Rectal smooth muscle tissue (tissue), 1 donor: Measurements from ENCODE around the gene PARVB.

Experiments used
- H3K27ac ChIP-seq: one replicate; pipeline ENCODE4 v1.7.0; 2013; ENCODE audit warnings: low read depth, low read length, inconsistent platforms
- H3K27me3 ChIP-seq: one replicate; pipeline ENCODE4 v1.7.0; 2013; ENCODE audit warnings: low read length; ENCODE audit not compliant: control insufficient read depth, insufficient read depth
- H3K36me3 ChIP-seq: one replicate; pipeline ENCODE4 v1.7.0; 2013; ENCODE audit warnings: low read length; ENCODE audit not compliant: control insufficient read depth, insufficient read depth
- H3K4me1 ChIP-seq: one replicate; pipeline ENCODE4 v1.7.0; 2013; ENCODE audit warnings: low read length; ENCODE audit not compliant: control insufficient read depth, insufficient read depth
- H3K4me3 ChIP-seq: one replicate; pipeline ENCODE4 v1.7.0; 2013; ENCODE audit warnings: low read length
- H3K9ac ChIP-seq: one replicate; pipeline ENCODE4 v1.7.0; 2013; ENCODE audit warnings: low read length

The PARVB gene

GRCh38 chr22:44118645-44119315, 94.7 kb downstream of the PARVB start:
- Histone ChIP-seq H3K27me3 (no peaks in the 10 kb centered on the region), H3K36me3 (peaks cover 4% of the 10 kb centered on the region), H3K9ac (no peak overlapping the region), H3K27ac (no peak overlapping the region), H3K4me1 (no peaks in the 10 kb centered on the region), H3K4me3 (no peak overlapping the region)

GRCh38 chr22:44119669-44120313, 95.7 kb downstream of the PARVB start:
- H3K27me3 ChIP-seq, result no peaks in the 10 kb centered on the region
- H3K4me3 ChIP-seq, result no peak overlapping the region
- no peak overlapping the region for H3K27ac ChIP-seq
- H3K4me1 ChIP-seq, result no peaks in the 10 kb centered on the region
- H3K9ac ChIP-seq, result no peak overlapping the region
- peaks cover 4% of the 10 kb centered on the region for H3K36me3 ChIP-seq

GRCh38 chr22:44120314-44120704, 96.2 kb downstream of the PARVB start:
- no peak overlapping the region for H3K27ac ChIP-seq
- no peak overlapping the region for H3K4me3 ChIP-seq
- peaks cover 4% of the 10 kb centered on the region for H3K36me3 ChIP-seq
- H3K4me1 ChIP-seq, result no peaks in the 10 kb centered on the region
- no peak overlapping the region for H3K9ac ChIP-seq
- no peaks in the 10 kb centered on the region for H3K27me3 ChIP-seq

GRCh38 chr22:44125421-44125820, 101.3 kb downstream of the PARVB start:
- H3K4me1 ChIP-seq, result no peaks in the 10 kb centered on the region
- no peak overlapping the region for H3K4me3 ChIP-seq
- H3K36me3 ChIP-seq, result no peaks in the 10 kb centered on the region
- no peak overlapping the region for H3K27ac ChIP-seq
- H3K9ac ChIP-seq, result no peak overlapping the region
- no peaks in the 10 kb centered on the region for H3K27me3 ChIP-seq

- peaks cover 3% of the 10 kb centered on the region for H3K36me3 ChIP-seq
- no peak overlapping the region for H3K4me3 ChIP-seq
- no peak overlapping the region for H3K9ac ChIP-seq
- H3K4me1 ChIP-seq, result no peaks in the 10 kb centered on the region
- no peaks in the 10 kb centered on the region for H3K27me3 ChIP-seq
- no peak overlapping the region for H3K27ac ChIP-seq
Observed at GRCh38 chr22:44126807-44127206, 102.7 kb downstream of the PARVB start.

- Histone ChIP-seq H3K4me3 (no peak overlapping the region), H3K27me3 (no peaks in the 10 kb centered on the region), H3K4me1 (no peaks in the 10 kb centered on the region), H3K36me3 (peaks cover 3% of the 10 kb centered on the region), H3K27ac (no peak overlapping the region), H3K9ac (no peak overlapping the region)
Observed at GRCh38 chr22:44127356-44127755, 103.3 kb downstream of the PARVB start.

- Histone ChIP-seq H3K27me3 (no peaks in the 10 kb centered on the region), H3K27ac (no peak overlapping the region), H3K4me3 (no peak overlapping the region), H3K4me1 (no peaks in the 10 kb centered on the region), H3K9ac (no peak overlapping the region), H3K36me3 (peaks cover 5% of the 10 kb centered on the region)
Observed at GRCh38 chr22:44128958-44129618, 105.0 kb downstream of the PARVB start.

- Histone ChIP-seq H3K9ac (no peak overlapping the region), H3K4me3 (no peak overlapping the region)
Observed at GRCh38 chr22:44129619-44129976, 105.5 kb downstream of the PARVB start.

GRCh38 chr22:44130076-44130711, 106.1 kb downstream of the PARVB start:
- no peaks in the 10 kb centered on the region for H3K4me1 ChIP-seq
- H3K36me3 ChIP-seq, result peaks cover 5% of the 10 kb centered on the region
- no peak overlapping the region for H3K9ac ChIP-seq
- no peak overlapping the region for H3K4me3 ChIP-seq
- H3K27me3 ChIP-seq, result no peaks in the 10 kb centered on the region
- H3K27ac ChIP-seq, result no peak overlapping the region

More at GRCh38 chr22:44129619-44129976, 105.5 kb downstream of the PARVB start:
- H3K27ac ChIP-seq, result no peak overlapping the region
- peaks cover 5% of the 10 kb centered on the region for H3K36me3 ChIP-seq
- no peaks in the 10 kb centered on the region for H3K4me1 ChIP-seq
- no peaks in the 10 kb centered on the region for H3K27me3 ChIP-seq

GRCh38 chr22:44131412-44131811, 107.3 kb downstream of the PARVB start:
- Histone ChIP-seq H3K9ac (no peak overlapping the region), H3K4me1 (no peaks in the 10 kb centered on the region), H3K27me3 (no peaks in the 10 kb centered on the region), H3K36me3 (peaks cover 9% of the 10 kb centered on the region), H3K27ac (no peak overlapping the region), H3K4me3 (no peak overlapping the region)

GRCh38 chr22:44131989-44132685, 108.0 kb downstream of the PARVB start:
- H3K4me1 ChIP-seq, result no peaks in the 10 kb centered on the region
- peaks cover 12% of the 10 kb centered on the region for H3K36me3 ChIP-seq
- H3K27ac ChIP-seq, result no peak overlapping the region

GRCh38 chr22:44132724-44133123, 108.6 kb downstream of the PARVB start:
- Histone ChIP-seq H3K27ac (no peak overlapping the region), H3K27me3 (no peaks in the 10 kb centered on the region), H3K4me1 (no peaks in the 10 kb centered on the region), H3K36me3 (peaks cover 17% of the 10 kb centered on the region), H3K4me3 (no peak overlapping the region), H3K9ac (no peak overlapping the region)

More at GRCh38 chr22:44131989-44132685, 108.0 kb downstream of the PARVB start:
- no peak overlapping the region for H3K9ac ChIP-seq
- no peak overlapping the region for H3K4me3 ChIP-seq
- H3K27me3 ChIP-seq, result no peaks in the 10 kb centered on the region
